ENCODE measurements around the gene LRRC51. TPM values are rescaled to one million over a fixed set of nuclear protein-coding genes. Genes with fewer than 3 reads are reported as not detected.

LRRC51 gene
- total and polyA plus RNA-seq, 2 donors (not counting 3 experiments of a cell fraction or from before 2014, with no cell fraction given), result 3.5 to 6.1 TPM

DNA sequence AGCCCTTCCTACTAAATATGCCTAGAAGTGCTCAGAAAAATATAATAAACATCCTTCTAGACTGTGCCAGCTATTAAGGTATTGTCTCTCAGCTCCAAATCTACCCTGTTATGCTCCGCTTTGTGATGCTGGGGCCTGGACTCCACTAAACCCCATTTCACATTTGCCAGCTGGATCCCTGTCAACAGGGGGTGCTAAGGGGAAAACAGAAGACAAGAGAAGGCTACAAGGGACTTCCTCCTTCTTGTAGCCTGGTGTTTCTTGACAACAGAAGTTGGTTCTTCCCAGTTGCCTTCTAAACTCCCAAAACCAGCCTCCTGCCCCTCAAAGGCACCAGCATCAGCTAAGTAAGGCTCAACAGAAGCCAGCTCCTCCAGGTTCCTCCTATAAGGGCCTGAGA is 5.5 kb upstream of the LRRC51 start:
- Histone ChIP-seq H2AFZ (ENCODE audit: low read depth, low read length) (no peak overlapping the region), H3K79me2 (ENCODE audit: control insufficient read depth, insufficient read depth, low read length) (peaks cover 87% of the 10 kb centered on the region), H3K4me3 (replicated peaks in 1 of 3; ENCODE audit: insufficient read depth in 1 of 3, low read depth in 1 of 3, low read length in 3 of 3) (no peak overlapping the region), H3K9me1 (replicated peaks; ENCODE audit: control insufficient read depth, extremely low read depth, insufficient read depth, low read length) (no peaks in the 10 kb centered on the region), H3K9me3 (replicated peaks; ENCODE audit: control insufficient read depth, insufficient read depth, low read length) (no peaks in the 10 kb centered on the region), H3K4me2 (ENCODE audit: insufficient read depth, low read length) (no peak overlapping the region), H3K36me3 (ENCODE audit: control insufficient read depth in 2 of 2, extremely low read depth in 1 of 2, insufficient read depth in 2 of 2, low read length in 2 of 2) (no peaks in the 10 kb centered on the region), H3K4me1 (ENCODE audit: control insufficient read depth, extremely low read depth, insufficient read depth, low read length) (peaks cover 49% of the 10 kb centered on the region), H3K27me3 (ENCODE audit: control insufficient read depth in 2 of 2, insufficient read depth in 2 of 2, low read length in 2 of 2) (no peaks in the 10 kb centered on the region), H3K9ac (replicated peaks; ENCODE audit: extremely low read depth, insufficient read depth, low read length) (no peak overlapping the region), H4K20me1 (replicated peaks; ENCODE audit: control insufficient read depth, extremely low read depth, insufficient read depth, low read length) (no peaks in the 10 kb centered on the region), H3K27ac (ENCODE audit: insufficient read depth, low read depth, low read length) (no peak overlapping the region)
- intact Hi-C loops (cut with micrococcal nuclease), result no loop called here
- POLR2A ChIA-PET, result interaction anchor here (0.7 kb wide), 1 partner anchor 11 kb away, joined by 4 read pairs; no protein-coding TSS in a partner anchor
- DNase-seq (ENCODE audit: low read depth, low spot score) (no peak), FAIRE-seq (no peak)
- BruUV-seq (replicated peaks), result no TSS peak
- CTCF ChIA-PET, result interaction anchor here (1.7 to 6.9 kb wide), 2 partner anchors 31 to 49 kb away, joined by 4 to 46 read pairs; no protein-coding TSS in a partner anchor
- no peak for TF ChIP-seq MYC (IDR thresholded peaks at IDR 0.05; ENCODE audit: low read depth, low read length)
- TF ChIP-seq POLR2A (IDR thresholded peaks at IDR 0.05; ENCODE audit: low read depth, low read length), result no peak
- TF ChIP-seq, protein P1, sequence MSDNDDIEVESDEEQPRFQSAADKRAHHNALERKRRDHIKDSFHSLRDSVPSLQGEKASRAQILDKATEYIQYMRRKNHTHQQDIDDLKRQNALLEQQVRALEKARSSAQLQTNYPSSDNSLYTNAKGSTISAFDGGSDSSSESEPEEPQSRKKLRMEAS (IDR thresholded peaks at IDR 0.05; ENCODE audit: insufficient read depth, insufficient read length), result no peak
- TF ChIP-seq EZH2 (IDR thresholded peaks at IDR 0.05; ENCODE audit: borderline replicate concordance, low read depth, low read length, severe bottlenecking), result no peak
- no peak for TF ChIP-seq JUN (IDR thresholded peaks at IDR 0.05; ENCODE audit: borderline replicate concordance, insufficient read depth, insufficient read length, low read depth)
- no peak for TF ChIP-seq GATA2 (IDR thresholded peaks at IDR 0.05; ENCODE audit: insufficient read depth, insufficient read length, low read depth, low read length)
- TF ChIP-seq, protein P2, sequence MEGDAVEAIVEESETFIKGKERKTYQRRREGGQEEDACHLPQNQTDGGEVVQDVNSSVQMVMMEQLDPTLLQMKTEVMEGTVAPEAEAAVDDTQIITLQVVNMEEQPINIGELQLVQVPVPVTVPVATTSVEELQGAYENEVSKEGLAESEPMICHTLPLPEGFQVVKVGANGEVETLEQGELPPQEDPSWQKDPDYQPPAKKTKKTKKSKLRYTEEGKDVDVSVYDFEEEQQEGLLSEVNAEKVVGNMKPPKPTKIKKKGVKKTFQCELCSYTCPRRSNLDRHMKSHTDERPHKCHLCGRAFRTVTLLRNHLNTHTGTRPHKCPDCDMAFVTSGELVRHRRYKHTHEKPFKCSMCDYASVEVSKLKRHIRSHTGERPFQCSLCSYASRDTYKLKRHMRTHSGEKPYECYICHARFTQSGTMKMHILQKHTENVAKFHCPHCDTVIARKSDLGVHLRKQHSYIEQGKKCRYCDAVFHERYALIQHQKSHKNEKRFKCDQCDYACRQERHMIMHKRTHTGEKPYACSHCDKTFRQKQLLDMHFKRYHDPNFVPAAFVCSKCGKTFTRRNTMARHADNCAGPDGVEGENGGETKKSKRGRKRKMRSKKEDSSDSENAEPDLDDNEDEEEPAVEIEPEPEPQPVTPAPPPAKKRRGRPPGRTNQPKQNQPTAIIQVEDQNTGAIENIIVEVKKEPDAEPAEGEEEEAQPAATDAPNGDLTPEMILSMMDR (IDR thresholded peaks at IDR 0.05; ENCODE audit: extremely low read depth in 1 of 2, insufficient read depth in 1 of 2, low read depth in 1 of 2, low read length in 2 of 2), result peak in 1 of 2 donors; percentile 11
- no peak for TF ChIP-seq POLR2AphosphoS5 (IDR thresholded peaks at IDR 0.05; ENCODE audit: insufficient read depth, low read depth, low read length)
- no peak for TF ChIP-seq FOS (IDR thresholded peaks at IDR 0.05; ENCODE audit: borderline replicate concordance, insufficient read depth, low read length)
- dilution Hi-C loops (cut with MboI; ENCODE audit: extremely low pct_ligation_motif_present, low sequenced_read_pairs), result no loop called here

Data from endothelial cell of umbilical vein (primary cell).